GM19452 (cell line): ENCODE measurements around the gene HPCAL1.
A peak's percentile ranks its signal among the peaks of the same experiment; 100 is the strongest.
"Not testable (repeated sequence)": the region's sequence is repeated elsewhere in the genome, so short reads cannot be mapped to it uniquely, and the experiment has no call there.

ENCODE experiments used
- ATAC-seq: cut with Tn5 transposase; IDR thresholded peaks from one replicate; pipeline ENCODE4 v1.9.1; 2021; ENCODE audit not compliant: unreplicated experiment

The HPCAL1 gene

DNA sequence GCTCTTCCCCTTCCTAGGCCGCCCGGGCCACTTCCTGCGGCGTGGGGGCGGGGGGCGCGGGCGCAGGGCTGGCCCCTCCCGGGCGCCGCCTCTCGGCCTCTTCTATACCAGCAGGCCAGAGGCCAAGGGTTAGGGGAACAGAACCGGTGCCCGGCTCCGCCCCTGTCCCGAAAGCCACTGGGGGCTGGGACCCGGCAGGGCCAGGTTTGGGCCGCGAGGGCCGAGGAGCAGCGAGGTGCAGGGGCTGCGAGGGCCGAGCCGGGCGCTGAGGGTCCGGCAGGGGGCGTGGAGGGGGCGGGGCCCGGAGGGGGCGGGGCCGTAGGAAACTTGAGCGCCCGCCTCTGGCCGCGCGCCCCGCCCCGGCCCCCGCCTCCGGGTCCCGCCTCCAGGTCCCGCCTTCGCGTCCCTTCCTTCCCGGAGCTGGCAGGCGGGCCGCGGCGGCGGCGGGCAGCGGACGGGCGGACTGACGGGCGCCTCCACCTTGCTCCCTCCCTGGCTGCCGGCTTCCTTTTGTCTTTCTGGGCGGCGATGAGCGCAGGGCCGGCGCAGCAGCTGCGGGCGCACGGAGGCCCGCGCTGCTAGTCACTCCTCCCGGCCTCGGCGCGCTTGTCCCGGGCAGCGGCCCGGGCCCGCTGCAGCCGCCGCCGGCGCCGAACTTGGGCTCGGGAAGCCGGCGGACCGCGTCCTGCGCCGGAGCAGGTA is at the start of gene HPCAL1:
TSS of gene HPCAL1 (plus strand) at position 426 of the 702 bp plus-strand sequence. CDS start 116,854 bp downstream, outside the sequence.
- peak; percentile 78 for ATAC-seq

DNA sequence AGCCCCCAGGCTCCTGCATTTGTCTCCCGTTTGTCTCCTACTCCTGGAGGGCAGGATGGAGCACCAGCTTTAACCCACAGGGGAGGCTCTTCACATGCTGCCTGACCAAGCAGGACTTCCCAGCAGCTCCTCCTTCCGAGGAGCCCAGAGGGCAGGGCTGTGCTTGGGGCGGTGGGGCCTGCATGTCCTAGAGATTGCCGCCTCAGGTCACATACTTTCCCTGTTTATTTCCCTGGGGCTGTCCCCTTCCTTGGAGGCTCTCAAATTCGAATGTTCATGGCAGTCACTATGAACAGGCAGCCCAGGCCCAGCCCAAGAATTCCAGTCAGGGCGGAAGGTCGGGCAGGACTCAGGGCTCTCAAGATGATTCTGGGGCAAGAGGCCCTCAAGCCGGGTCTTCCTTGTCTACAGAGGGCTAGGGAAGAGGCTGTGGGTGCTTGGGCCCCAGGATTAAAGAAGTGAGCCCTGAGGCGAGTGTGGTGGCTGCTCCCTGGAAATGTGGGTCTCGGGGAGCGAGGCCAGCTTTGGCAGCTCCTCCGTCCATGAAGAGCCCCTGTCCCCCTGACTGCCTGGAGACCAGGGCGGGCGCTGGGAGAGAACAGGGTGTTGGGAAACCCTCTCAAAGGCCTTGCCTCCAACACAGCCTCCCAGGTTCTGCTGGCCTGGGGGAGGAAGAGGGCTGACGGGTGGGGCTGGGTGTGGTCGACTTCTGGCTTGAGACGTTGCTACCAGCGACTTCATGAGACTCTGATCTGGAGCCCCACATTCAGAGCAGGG is 48.9 kb upstream of the HPCAL1 start:
- no peak for ATAC-seq

GRCh38 chr2:10254373-10255188 is 48.1 kb upstream of the HPCAL1 start:
- ATAC-seq, result no peak

GRCh38 chr2:10255189-10256030 is 47.3 kb upstream of the HPCAL1 start:
- no peak for ATAC-seq

DNA sequence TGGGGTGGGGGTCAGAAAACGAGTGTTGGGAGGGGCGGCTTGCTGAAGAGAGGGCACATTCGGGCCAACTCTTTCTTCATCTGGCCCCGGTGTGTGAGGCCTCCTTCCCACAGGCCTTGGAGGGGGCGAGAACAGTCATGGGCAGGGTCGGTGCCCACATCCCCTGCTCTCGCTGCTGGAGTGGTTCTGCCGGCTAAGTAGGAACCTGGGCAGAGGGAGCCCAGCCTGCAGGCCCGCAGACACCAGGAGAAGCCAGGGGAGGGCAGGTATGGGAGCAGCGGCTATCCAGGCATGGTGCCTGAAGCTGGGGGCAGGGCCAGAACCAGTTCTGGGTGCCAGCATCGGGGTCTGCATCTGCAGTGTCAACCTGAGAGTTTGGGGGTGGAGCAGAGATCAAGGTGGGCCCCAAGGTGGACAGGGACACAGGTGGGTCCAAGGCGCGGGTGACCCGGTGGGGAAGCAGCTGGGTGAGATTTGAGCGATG is 46.6 kb upstream of the HPCAL1 start:
- ATAC-seq, result no peak

DNA sequence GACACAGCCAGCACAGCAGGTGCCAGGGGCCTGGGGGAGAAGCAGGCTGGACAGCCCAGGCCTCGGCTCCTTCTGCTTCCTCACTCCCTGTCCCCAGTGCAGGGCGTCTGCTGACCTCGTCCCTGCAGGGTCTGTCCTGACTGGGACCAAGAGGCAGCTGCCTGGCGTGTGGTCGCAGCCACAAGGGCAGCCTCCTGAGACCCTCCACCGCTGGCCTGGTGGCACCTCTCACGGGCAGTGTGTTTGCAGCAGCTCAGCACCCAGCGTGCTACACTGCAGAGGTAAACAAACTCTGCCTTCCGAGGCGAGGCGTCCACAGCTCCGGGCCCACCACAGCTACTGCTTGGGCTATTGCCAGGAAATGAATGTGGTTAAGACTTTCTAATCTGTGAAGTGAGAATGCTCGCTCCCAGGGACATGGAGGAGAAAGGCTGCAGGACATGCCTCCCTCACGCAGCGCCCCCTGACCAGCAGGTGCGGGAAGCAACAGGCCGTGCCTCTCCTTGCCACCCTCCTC is 46.1 kb upstream of the HPCAL1 start:
- ATAC-seq, result no peak

DNA sequence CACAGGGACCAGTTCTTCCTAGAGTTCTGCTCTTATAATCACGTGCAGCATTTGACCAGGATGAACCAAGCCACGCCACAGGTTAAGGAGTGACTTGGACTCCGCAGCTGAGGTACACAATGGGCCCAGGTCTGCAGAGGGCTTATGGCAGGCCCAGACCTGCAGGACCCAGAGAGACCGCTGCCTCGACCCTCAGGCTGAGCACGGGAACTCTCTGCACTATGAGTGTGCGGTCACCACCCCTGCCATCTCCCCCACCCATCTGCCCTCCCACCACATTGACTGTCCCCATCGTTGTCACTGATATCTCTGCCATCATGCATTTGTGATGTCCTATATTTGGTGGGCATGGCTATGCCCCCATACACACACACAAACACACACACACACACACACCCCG is 45.7 kb upstream of the HPCAL1 start:
- no peak for ATAC-seq

DNA sequence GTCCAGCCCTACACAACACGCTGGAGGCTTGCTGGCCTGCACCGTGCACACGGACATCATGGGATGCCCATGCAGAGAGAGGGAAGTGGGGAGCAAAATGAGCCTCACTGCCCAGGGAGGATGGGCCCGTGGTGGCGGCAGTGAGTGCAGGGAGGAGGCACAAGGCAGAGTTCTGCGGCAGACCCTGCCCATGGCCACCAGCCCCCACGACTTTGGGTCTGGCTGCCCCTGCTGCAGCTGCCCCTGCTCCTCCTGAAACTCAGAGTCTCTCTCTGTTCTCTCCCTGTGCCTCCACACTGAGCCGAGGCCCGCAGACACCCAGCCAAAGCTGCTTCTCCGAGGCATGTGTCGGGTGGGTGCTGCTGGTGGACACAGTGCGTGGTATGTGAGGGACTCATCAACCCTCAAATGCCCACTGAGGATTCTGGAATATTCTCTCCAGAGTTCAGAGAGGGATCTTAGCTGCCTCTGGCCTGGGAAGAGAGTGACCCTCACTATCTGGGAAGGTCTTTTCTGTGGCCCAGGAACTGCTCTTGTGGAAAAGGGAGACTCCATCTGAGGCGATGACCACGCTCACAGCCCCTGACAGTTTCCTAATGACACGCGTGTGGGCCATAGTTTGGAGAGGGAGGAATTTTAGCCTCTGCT is 45.1 kb upstream of the HPCAL1 start:
- ATAC-seq, result no peak

- no peak for ATAC-seq
Observed at GRCh38 chr2:10258326-10258725, 44.4 kb upstream of the HPCAL1 start.

DNA sequence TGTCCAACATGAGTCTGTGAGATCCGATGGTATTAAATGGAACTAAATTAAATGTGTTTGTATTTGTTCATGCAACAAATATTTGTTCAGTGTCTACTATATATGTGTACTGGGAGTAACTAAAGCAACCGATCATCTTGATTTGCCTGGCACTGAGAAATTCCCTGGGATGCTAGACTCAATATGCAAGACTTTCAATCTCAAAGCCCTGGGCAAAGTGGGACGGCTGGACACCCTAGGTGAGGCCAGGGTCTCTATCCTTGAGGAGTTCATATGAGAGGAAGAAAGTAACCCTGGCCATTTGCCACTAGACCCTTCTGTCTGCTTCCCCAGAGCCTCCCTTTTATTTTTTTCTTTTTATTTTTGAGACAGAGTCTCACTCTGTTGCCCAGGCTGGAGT is 44.0 kb upstream of the HPCAL1 start:
- ATAC-seq, result no peak

GRCh38 chr2:10260130-10260529 is 42.6 kb upstream of the HPCAL1 start:
- ATAC-seq, result no peak

GRCh38 chr2:10263526-10263925 is 39.2 kb upstream of the HPCAL1 start:
- ATAC-seq, result not testable (repeated sequence)

DNA sequence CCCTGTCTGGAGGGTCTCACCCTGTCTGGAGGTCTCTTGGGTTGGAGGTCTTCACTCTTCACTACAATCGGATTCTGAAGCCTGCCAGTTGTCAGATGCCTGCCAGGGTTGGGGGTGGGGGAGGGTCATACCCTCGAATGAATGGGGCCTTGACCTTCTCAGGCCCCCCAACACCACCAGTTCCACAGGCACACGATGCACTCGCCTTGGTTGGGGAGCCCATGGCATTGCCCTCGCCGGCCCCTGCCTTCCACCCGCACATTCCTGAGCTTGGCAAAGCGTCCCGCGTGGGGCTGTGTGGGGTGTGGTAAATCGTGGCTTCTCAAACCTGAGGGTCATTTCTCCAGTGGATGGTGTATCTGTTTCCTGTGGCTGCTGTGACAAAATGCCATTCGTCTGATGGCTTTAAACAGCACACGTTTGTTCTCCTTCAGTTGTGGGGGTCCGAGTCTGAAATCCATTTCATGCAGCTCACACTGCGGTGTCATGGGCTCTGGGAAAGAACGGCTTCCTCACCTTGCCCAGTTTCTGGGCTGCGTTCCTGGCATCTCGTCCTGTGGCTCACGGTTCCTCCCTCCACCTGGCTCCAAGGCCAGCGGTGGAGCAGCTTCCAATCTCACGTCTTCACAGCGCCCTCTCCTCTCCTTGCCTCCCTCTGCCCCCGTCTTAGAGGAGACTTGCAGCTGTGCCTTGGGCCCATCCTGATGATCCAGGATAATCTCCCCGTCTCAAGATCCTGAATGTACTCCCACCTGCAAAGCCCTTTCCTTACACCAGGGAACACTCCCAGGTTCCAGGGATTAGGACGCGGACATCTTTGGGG is 38.0 kb upstream of the HPCAL1 start:
- no peak for ATAC-seq

- no peak for ATAC-seq
Observed at GRCh38 chr2:10265329-10266132, 37.2 kb upstream of the HPCAL1 start.

GRCh38 chr2:10266133-10266620 is 36.5 kb upstream of the HPCAL1 start:
- ATAC-seq, result no peak

DNA sequence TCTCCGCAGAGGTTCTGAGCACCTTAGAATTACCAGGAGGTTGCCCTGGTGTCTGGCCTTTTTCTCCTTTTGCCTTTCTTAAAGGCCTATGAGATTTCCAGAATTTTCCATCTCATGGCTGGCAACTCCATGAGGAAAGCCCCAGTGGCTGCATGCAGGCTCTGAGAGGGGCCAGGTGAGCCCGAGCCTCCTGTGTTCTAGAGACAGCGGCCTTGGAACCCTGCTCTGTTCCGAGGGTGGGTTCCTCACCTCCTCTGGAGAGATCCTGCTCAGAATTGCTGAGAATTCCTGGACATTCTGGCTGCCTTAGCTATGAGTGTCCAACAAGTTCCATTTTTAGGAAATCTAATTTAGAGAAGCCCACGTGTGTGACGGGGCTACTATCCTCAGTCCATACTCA is 35.7 kb upstream of the HPCAL1 start:
- ATAC-seq, result no peak

DNA sequence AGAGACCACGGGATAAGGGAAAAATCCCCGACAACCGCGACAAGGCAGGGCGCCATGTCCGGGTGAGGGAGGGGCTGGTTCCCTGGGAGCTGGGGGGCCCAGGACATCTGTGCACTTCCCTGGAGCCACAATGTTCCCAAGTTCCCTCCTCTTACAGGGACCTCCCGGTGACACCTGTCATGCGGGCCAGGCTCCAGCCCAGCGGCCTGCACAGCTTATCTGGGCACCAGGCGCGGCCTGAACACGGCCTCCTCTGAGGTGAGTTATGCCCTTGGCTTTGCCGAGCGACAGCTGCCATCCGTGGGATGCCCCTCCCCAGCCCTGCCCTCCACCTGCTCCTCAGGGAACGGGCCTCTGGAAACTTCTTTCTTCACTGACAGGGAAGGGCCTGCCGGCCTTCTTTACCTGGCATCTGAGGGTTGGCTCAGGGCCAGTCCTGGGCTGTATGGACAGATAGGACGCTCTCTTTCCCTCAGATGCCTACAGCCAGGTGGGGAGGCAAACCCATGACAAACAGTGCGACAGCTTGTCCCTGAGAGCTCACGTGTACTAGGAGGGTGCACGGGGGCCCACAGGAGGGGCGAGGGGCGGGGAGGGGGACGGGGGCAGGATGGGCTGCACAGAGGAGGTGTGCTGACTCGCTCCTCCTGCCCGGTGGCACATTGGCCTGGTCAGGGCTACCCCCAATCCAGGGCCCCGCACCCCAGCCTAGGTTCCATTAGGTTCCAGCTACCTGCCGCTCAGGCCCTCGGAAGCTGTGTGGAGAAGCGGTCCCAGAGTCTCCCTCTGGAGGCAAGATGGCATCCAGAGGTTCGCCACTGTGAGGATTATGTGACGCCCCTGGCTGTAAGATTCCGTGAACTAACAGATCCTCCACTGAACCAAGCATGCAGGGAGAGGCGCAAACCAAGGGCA is 34.9 kb upstream of the HPCAL1 start:
- no peak for ATAC-seq
